ENCODE measurements around the gene DEGS2. TPM values are rescaled to one million over a fixed set of nuclear protein-coding genes. Genes with fewer than 3 reads are reported as not detected.

DEGS2 gene
- total RNA-seq, 1 donor from 2014 or later = 0.06 TPM

DNA sequence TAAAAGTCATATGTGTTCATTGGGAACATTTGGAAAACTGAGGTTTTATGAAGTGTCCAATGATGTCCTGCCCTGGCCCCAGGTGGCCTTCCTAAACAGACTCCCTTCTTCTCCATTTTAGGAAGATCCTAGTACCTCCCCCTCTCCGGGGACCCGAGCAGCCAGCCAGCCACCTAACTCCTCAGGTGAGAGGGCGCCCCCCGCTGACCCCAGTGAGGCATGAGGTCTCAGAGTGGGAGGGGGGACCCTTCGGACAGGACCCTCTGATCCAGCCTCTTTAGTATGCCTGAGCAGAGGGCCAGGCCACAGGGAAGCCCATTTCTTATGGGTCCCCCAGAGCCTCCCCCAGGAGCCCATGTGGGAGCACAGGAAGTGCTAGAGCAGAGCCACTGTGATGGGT, 23.7 kb downstream of the DEGS2 start:
- TF ChIP-seq, protein P1, sequence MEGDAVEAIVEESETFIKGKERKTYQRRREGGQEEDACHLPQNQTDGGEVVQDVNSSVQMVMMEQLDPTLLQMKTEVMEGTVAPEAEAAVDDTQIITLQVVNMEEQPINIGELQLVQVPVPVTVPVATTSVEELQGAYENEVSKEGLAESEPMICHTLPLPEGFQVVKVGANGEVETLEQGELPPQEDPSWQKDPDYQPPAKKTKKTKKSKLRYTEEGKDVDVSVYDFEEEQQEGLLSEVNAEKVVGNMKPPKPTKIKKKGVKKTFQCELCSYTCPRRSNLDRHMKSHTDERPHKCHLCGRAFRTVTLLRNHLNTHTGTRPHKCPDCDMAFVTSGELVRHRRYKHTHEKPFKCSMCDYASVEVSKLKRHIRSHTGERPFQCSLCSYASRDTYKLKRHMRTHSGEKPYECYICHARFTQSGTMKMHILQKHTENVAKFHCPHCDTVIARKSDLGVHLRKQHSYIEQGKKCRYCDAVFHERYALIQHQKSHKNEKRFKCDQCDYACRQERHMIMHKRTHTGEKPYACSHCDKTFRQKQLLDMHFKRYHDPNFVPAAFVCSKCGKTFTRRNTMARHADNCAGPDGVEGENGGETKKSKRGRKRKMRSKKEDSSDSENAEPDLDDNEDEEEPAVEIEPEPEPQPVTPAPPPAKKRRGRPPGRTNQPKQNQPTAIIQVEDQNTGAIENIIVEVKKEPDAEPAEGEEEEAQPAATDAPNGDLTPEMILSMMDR (conservative IDR thresholded peaks at IDR 0.05; ENCODE audit: low read depth, low read length) = no peak
- H3K4me3 ChIP-seq (ENCODE audit: low read depth, low read length) = no peak overlapping the region
- DNase-seq (ENCODE audit: low read depth) = no peak

DNA sequence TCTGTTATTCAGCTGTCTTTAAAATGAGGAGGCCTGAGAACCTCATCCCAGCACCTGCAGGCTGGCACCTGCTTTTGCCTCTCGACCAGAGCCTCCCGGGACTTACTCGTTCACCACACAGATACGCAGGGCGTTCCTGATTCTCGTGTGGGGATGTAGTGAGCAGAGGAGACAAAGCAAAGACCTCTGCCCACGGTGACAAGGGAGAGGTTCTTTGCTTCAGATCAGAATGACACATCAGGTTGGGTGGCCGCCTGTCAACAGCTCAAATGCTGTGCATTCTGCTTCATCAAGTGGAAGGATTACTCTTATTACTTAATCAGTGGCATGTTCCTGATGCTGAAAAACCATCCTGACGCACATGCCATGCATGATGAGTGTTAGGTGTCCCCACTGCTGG, 24.4 kb downstream of the DEGS2 start:
- TF ChIP-seq, protein P1 (conservative IDR thresholded peaks at IDR 0.05; ENCODE audit: low read depth, low read length) = no peak
- H3K4me3 ChIP-seq (ENCODE audit: low read depth, low read length) = no peak overlapping the region
- no peak for DNase-seq (ENCODE audit: low read depth)

DNA sequence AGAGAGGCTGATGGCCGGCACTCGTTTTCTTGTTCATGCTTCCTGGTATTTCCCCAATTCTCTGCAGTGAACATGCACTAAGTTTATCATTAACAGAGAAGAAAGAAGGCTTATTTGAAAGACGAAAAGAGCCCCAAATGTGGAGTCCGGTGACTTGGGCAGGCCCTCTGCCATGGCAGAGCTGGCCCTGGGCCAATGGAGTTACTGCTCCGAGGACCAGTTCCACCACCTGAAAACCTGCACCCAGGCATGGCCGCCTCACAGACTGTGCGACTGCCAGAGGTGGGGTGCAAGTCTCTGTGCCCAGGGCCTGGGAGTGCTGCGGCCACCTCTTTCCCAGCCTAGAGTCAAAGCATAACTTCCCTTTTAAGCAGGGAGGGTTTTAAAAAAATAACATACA, 24.9 kb downstream of the DEGS2 start:
- no peak overlapping the region for H3K4me3 ChIP-seq (ENCODE audit: low read depth, low read length)
- TF ChIP-seq, protein P1 (conservative IDR thresholded peaks at IDR 0.05; ENCODE audit: low read depth, low read length) = no peak
- DNase-seq (ENCODE audit: low read depth) = no peak

DNA sequence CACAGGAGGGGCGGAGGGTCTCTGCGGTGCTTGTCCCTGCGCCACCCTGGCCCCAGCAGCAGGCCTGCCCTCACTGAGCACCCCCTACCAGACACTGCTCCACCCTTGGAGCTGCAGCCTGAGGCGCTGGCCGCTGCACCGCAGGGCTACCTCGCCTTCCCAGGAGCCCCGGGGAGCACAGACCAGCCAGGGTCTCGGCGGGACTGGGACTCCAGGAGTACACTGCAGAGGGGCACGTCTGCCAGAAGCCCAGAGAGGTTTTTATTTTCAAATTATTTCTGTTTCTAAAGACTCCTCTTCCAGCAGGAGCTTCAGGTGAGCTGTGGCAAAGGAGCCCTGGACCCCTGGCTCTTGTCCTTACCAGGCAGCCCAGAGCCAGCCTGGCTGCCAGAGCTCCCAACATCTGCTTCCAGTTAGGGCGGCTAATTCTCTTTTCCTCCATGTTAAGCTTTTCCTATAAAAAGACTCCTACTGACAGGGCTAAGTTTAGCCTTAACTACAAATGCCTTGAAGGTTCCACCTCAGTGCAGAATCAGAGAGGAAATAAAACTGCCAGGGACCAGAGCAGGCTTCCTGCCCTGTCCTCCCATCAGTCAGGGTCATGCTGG, 26.4 kb downstream of the DEGS2 start:
- DNase-seq (ENCODE audit: low read depth) = no peak
- H3K4me3 ChIP-seq (ENCODE audit: low read depth, low read length) = no peak overlapping the region
- TF ChIP-seq, protein P1 (conservative IDR thresholded peaks at IDR 0.05; ENCODE audit: low read depth, low read length) = no peak

DNA sequence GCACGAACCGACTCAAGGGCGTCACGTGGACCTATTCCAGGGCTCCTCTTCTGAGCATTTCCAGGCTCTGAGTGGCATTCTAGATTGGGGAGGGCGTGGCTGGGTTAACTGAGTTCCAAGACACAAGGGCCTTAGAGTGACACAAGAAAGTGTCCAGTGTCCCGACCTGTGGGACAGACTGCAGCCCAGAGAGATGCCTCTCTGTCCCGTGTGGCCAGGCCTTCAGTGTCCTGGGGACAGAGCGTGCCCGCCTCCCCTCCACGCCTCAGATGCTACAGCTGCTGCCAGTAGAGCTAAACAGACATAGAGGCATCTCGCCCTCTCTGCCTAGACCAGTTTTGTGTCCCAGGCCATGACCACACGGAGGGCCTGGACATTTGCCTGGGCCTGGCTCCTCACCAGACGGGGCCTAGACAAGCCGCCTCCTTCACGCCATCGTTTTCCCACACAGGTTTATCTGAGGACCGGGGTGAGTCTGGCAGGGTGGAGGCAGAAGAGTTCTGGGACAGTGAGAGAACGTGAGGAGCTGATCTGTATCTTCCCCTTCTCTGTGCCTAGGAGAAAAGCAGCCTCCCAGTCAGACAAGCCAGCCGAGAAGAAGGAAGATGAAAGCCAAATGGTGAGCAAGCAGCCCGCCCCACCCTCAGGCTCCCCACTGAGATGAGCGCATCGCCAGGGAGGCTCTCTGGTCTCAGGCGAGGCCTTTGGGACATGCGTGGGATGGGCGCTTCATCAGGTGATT, 27.1 kb downstream of the DEGS2 start:
- no peak overlapping the region for H3K4me3 ChIP-seq (ENCODE audit: low read depth, low read length)
- TF ChIP-seq, protein P1 (conservative IDR thresholded peaks at IDR 0.05; ENCODE audit: low read depth, low read length) = no peak
- no peak for DNase-seq (ENCODE audit: low read depth)

DNA sequence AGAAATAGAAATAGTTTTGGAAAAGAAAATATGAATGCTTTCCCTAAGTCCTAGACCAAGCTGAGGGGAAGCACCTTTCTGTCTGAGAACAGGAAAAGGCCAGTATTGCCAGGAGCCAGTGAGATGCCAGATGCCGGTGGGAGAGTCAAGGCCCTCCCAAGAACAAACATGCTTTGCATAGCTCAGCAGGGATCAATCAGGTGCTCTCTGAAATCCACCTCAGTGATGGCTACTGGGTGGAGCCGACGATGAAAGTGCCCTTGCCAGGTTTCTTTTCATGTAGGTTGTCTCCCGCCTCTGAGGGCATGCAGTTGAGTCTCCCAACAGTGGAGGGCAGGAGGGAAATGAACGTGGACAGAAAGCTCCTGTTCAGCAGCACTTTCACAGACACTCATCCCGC, 28.3 kb downstream of the DEGS2 start:
- TF ChIP-seq, protein P1 (conservative IDR thresholded peaks at IDR 0.05; ENCODE audit: low read depth, low read length) = no peak
- no peak for DNase-seq (ENCODE audit: low read depth)
- no peak overlapping the region for H3K4me3 ChIP-seq (ENCODE audit: low read depth, low read length)

DNA sequence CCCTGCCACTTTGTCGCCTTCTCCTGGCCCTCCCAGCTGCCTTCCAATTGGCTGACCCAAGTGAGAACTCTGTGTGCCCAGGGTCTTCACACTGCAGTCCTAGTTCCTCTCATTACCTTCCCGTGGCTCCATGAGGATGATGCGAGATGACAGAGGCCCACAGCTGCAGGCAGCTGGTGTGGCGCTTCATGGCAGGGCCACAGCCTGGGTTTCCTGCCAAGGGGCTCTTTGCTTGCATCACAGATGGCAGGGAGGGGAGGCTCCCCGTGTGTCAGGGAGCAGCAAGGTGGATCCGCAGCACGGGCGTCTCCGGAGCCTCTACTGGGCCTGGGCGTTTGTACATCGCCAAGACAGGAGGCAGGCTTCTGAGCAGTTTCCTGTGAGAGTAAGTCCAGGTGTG, 28.9 kb downstream of the DEGS2 start:
- TF ChIP-seq, protein P1 (conservative IDR thresholded peaks at IDR 0.05; ENCODE audit: low read depth, low read length) = no peak
- no peak for DNase-seq (ENCODE audit: low read depth)
- H3K4me3 ChIP-seq (ENCODE audit: low read depth, low read length) = no peak overlapping the region
